ENCODE results near the gene ALKBH3. TPM values are rescaled to one million over a fixed set of nuclear protein-coding genes. Genes with fewer than 3 reads are reported as not detected.

The ALKBH3 gene
- total and polyA plus RNA-seq, 2 of the 13 experiments (the other 11 are each of a cell fraction or from before 2014, with no cell fraction given) = 17.8 to 36.1 TPM

DNA sequence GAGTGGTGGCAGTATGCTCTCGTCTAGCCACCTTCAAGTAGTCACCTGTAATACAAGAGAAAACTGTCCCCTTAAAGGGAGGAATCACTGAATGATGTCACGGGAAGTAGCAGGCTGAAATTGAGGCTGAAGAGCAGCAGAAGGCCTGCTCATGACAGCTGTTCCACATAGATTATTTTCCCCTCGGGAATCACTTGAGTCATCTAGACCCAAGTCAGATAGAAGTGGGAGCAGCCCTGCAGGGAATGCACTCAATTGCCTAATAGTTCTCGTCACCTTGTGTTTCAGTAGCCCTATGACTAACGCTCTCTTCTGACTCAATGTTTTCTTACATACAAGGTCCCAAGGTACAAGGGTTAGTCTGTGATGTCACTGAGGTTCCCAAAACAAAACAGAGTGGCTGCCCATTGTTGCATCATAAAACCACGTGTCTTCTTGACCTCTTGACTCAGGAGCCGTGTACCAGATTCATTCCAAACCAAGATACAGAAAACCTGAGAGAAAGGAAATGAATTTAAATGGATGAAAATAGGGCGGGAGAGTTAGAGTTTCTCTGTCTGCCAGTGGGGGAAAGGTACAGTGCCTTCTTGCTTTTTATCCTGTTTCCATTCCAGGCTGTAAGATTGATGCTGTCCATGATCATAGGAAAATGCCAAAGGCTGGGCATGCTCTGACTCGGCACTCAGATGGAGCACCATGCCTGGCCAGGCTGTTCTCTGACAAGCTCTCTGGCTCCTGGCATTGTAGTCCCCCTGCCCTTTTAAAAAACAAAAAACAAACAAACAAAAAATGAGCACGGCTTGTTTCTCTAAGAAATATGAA, 40.2 kb downstream of the ALKBH3 start (continued):
- TF ChIP-seq RAD51 (IDR thresholded peaks at IDR 0.05; ENCODE audit: borderline replicate concordance) (peak; percentile 34; the same call in 1 of the 2 replicates), GATAD1 (CRISPR knock-in tag; IDR thresholded peaks at IDR 0.05) (0 out of 2 replicates have a peak, but pooled peaks have one; percentile 30), ZNF329 (CRISPR knock-in tag; IDR thresholded peaks at IDR 0.05; ENCODE audit: low read depth) (no peak), U2AF2 (IDR thresholded peaks at IDR 0.05; ENCODE audit: low read depth, low read length) (no peak), ZNF121 (CRISPR knock-in tag; IDR thresholded peaks at IDR 0.05) (no peak), BRD4 (CRISPR knock-in tag; IDR thresholded peaks at IDR 0.05) (no peak), ZNF335 (CRISPR knock-in tag; IDR thresholded peaks at IDR 0.05) (0 out of 2 replicates have a peak, but pooled peaks have one; percentile 27), FOXP1 (IDR thresholded peaks at IDR 0.05) (no peak), FOXP1 (CRISPR knock-in tag; IDR thresholded peaks at IDR 0.05) (peak; percentile 44; the same call in 1 of the 2 replicates), HDAC6 (IDR thresholded peaks at IDR 0.05; ENCODE audit: low read depth, low read length) (no peak), HMG20B (CRISPR knock-in tag; conservative IDR thresholded peaks at IDR 0.05) (no peak), CAMTA2 (CRISPR knock-in tag; IDR thresholded peaks at IDR 0.05; ENCODE audit: borderline replicate concordance) (no peak), DMAP1 (CRISPR knock-in tag; IDR thresholded peaks at IDR 0.05) (no peak), FOSL2 (CRISPR knock-in tag; IDR thresholded peaks at IDR 0.05) (peak; percentile 99), ZFP36L1 (CRISPR knock-in tag; IDR thresholded peaks at IDR 0.05) (no peak), STAG1 (CRISPR knock-in tag; IDR thresholded peaks at IDR 0.05) (no peak), NFE2L2 (IDR thresholded peaks at IDR 0.05; ENCODE audit: low read length) (no peak), ARHGAP35 (CRISPR knock-in tag; IDR thresholded peaks at IDR 0.05; ENCODE audit: borderline replicate concordance) (no peak)
- TF ChIP-seq, protein P1, sequence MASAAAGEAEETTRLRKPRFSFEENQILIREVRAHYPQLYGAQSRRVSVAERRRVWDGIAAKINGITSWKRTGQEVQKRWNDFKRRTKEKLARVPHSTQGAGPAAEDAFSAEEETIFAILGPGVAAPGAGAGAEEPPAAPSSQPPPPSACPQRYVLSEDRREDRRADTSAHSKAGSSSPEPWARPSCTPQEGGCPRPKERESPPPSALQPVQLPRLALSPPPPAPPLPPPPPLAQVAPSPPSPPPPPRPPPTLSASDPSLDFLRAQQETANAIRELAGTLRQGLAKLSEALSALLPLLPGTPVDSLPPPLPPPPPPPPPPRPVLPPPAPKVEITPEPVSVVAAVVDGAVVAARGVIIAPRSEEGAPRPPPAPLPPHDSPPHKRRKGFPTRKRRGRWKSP (CRISPR knock-in tag; IDR thresholded peaks at IDR 0.05) = no peak; the same call in 1 of the 2 replicates
- TF ChIP-seq, protein P2, sequence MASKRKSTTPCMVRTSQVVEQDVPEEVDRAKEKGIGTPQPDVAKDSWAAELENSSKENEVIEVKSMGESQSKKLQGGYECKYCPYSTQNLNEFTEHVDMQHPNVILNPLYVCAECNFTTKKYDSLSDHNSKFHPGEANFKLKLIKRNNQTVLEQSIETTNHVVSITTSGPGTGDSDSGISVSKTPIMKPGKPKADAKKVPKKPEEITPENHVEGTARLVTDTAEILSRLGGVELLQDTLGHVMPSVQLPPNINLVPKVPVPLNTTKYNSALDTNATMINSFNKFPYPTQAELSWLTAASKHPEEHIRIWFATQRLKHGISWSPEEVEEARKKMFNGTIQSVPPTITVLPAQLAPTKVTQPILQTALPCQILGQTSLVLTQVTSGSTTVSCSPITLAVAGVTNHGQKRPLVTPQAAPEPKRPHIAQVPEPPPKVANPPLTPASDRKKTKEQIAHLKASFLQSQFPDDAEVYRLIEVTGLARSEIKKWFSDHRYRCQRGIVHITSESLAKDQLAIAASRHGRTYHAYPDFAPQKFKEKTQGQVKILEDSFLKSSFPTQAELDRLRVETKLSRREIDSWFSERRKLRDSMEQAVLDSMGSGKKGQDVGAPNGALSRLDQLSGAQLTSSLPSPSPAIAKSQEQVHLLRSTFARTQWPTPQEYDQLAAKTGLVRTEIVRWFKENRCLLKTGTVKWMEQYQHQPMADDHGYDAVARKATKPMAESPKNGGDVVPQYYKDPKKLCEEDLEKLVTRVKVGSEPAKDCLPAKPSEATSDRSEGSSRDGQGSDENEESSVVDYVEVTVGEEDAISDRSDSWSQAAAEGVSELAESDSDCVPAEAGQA (IDR thresholded peaks at IDR 0.05; ENCODE audit: low read depth) = peak; percentile 85
- TF ChIP-seq, protein P2 (CRISPR knock-in tag; IDR thresholded peaks at IDR 0.05; ENCODE audit: borderline replicate concordance) = no peak
- TF ChIP-seq, protein P3, sequence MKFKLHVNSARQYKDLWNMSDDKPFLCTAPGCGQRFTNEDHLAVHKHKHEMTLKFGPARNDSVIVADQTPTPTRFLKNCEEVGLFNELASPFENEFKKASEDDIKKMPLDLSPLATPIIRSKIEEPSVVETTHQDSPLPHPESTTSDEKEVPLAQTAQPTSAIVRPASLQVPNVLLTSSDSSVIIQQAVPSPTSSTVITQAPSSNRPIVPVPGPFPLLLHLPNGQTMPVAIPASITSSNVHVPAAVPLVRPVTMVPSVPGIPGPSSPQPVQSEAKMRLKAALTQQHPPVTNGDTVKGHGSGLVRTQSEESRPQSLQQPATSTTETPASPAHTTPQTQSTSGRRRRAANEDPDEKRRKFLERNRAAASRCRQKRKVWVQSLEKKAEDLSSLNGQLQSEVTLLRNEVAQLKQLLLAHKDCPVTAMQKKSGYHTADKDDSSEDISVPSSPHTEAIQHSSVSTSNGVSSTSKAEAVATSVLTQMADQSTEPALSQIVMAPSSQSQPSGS (CRISPR knock-in tag; IDR thresholded peaks at IDR 0.05) = no peak
- TF ChIP-seq, protein P4, sequence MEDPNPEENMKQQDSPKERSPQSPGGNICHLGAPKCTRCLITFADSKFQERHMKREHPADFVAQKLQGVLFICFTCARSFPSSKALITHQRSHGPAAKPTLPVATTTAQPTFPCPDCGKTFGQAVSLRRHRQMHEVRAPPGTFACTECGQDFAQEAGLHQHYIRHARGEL (CRISPR knock-in tag; IDR thresholded peaks at IDR 0.05) = no peak
